ENCODE measurements around the gene TOPAZ1.

The TOPAZ1 gene

GRCh38 chr3:44241706-44242105 is at the start of gene TOPAZ1:
TOPAZ1 (plus strand) TSS chr3:44241886; CDS start chr3:44242054, 168 bp downstream.
- DNase-seq: no peak

DNA sequence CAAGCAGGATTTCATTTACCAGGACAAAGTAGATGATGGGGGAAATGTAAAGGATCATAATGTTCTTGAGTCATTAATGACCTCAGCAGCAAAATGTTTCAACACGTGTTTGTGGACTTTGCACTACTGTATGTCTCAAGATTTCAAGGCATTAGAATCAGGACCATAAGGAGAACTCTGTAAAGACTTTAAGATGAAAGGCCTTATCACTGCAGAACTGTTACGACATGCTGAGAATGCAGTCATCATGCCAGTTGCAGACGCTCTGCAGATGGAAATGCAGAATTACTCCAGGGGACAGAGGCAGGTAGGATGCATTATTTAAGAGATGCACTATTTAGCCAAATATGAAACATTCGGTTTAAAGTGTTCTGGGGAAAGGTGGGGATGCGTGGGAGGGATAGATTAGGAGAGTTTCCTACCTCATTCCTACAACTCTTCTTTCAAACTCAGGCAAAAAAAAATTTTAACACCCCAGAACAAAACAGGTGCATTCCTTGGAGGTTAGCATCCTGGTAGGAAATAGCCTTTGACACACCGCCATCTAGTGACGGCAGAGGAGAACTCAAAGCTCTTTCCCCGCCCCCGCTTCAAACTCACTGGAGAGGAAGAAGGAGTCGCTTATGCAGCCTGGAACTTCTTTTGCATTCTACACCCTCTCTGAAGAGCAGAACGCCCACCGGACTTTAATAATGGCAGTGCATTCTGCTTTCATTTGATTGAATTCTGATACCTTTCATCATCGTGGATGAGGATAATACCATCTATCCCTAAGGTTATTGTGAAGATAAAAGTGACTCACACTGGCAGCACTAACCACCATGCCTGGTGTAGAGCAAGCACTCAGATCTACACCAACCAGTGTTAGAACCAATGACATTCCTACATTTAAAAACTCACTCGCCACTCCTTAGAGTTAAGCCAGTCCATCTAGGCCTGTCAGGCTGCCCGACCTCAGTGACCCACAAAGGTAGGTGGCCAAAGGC is 43.1 kb upstream of the TOPAZ1 start:
- DNase-seq: peak; percentile 68

GRCh38 chr3:44206261-44206660 is 35.4 kb upstream of the TOPAZ1 start:
- DNase-seq: no peak

GRCh38 chr3:44206862-44207652 is 34.6 kb upstream of the TOPAZ1 start:
- no peak for DNase-seq

DNA sequence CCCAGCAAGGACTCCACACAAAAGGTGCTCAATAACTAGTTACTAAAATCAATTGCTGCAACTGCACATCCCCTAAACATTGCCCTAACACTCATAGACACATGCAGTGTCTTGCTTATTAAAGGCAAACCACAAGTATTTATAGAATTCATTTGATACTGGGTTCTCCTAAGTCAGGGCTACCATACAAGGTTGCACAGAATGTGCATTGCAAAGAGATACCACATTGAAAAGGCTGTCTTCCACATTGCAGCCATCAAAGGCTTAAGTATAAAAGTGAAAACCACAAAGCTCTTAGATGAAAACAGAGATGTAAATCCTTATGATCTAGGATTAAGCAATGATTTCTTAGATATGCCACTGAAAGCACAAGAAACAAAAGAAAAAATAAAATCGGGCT is 33.6 kb upstream of the TOPAZ1 start:
- DNase-seq: no peak

- no peak for DNase-seq
Observed at GRCh38 chr3:44208568-44208967, 33.1 kb upstream of the TOPAZ1 start.

GRCh38 chr3:44210967-44211366 is 30.7 kb upstream of the TOPAZ1 start:
- no peak for DNase-seq

- no peak for DNase-seq
Observed at GRCh38 chr3:44222337-44222736, 19.3 kb upstream of the TOPAZ1 start.

DNA sequence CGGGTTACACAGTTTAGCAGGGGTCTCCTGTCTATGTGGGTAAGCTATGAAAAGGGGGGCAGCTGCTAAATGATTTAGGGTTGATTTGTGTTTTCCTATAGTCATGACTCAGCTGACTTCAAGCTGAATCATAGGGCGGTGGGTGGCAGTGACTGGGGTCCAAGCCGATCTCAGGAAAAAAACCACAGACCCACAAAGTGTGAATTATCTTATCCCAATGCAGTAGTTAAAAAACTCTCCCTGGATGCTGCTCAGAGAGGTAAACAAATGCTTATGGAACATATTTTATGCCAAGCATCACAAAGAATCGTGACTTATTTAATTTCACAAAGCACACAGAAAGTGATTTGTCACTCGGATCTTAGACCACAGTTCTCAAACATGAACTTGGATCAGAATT is 18.4 kb upstream of the TOPAZ1 start:
- no peak for DNase-seq

DNA sequence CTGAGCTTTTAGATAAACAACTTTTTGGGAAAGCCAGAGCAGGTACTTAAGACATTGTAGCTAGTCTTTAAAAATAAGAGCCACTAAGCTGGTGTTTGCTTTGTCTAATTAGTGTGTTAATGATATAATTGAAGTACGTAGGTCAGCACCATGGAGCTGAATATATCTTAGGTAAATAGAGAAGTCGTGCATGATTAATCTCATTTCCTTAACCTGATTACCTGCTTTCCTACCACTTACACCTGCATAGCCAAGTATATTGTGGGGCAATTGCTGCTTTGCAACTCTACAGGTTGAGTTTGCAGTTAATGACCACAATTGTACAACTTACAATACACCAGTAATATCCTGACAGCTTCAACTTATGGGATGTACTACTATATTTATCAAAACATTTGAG is 17.6 kb upstream of the TOPAZ1 start:
- no peak for DNase-seq

DNA sequence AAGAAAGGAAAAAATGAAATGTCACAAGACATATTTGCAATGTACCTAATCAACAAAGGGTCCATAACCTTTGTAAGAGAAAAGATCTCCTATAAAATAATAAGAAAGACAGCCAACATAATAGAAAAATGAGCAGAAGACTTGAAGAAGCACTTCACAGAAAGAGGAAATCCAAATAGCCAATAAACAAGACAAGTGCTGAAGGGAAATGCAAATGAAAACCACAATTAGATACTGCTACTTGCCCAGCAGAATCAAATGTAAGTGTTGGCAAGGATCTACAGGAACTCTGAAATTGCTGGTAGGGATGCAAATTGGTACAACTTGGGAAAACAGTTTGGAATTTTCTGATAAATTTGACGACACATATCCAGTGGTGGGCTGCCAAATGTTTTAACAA is 15.1 kb upstream of the TOPAZ1 start:
- no peak for DNase-seq

DNA sequence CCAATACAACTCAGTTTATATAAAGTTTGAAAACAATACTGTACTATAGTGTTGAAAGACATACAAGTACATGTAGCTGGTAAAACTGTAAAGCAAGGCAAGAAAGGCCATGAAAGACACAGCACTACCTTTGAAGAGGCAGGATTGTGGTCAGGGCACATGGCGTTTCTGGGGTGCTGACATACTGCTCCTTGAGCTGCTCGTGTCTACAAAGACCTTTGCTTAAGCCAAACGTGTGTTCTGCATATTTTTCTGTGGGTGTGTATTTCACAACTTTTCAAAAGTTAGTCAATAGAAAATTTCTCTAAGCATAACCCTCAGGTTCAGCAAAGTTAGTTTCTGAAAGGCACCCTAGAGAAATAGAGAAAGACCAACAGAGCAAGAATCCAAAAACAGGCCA is 14.1 kb upstream of the TOPAZ1 start:
- DNase-seq: no peak

DNA sequence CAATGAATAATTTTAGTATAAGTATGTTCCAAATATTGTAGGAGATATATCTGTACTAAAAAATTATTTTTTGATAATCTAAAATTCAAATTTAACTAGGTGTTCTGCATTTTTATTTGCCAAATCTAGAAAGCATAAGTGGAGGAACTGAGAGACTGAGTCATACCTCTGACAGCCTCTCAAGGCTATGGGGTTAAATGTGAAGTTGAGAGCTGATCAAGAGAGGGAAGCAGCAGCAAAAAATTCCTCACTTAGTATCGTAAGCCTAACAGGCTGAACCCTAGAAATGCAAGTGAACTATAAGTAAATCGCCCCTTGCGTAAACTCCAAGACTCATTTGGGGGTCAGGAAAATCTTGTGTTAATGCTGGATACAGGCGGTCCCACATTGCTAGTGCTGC is 12.8 kb upstream of the TOPAZ1 start:
- DNase-seq: no peak

- DNase-seq: no peak
Observed at GRCh38 chr3:44232407-44232806, 9.3 kb upstream of the TOPAZ1 start.

DNA sequence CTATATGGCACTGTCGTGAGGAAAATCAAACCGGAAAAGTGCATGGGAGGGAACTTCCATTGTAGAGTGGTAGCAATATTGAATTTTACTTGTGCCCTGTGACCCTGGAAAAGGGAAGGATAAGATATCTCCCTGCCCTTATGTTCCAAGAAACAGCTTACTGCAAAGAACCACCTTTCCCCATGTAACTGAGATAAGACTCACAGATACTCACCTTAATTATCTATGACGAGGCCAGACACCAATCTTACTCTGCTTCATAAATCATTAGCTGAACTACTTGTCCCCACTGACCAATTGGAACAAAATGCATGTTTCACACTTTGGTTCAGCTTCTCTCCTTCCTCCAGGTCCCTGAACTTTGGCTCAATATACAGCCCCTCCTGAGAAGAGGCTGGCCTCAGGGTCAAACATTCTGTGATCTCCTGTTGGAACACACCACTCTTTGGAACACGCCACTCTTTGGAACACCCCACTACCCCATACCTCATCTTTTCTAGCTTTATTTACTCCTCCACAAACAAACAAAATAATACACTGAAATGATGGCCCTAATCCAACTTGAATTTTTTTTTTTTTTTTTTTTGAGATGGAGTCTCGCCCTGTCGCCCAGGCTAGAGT is 6.9 kb upstream of the TOPAZ1 start:
- DNase-seq: no peak

GRCh38 chr3:44235604-44236484 is 5.8 kb upstream of the TOPAZ1 start:
- peak; percentile 44 for DNase-seq

GRCh38 chr3:44236485-44236908 is 5.2 kb upstream of the TOPAZ1 start:
- no peak for DNase-seq

DNA sequence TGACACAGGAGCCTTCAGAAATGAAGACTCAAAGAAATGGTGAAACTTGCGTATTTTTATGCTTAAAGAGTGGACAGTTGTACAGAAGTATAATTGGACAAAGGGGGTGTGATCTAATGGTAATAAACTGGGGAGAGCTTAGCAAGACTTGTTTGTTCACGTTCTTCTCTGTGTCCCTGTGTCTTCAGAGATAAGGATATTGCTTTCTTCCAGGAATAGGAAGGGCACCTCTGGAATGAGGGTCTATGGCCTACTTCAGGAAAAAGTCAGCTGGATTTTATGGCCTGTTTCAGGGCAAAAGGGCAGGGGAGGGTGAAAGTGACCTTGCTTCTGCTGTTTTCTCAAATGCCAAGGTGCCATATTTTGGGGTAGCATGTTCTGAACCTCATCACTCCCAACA is 4.5 kb upstream of the TOPAZ1 start:
- no peak for DNase-seq

GRCh38 chr3:44237665-44238064 is 4.0 kb upstream of the TOPAZ1 start:
- DNase-seq: no peak

- DNase-seq: no peak
Observed at GRCh38 chr3:44238889-44239288, 2.8 kb upstream of the TOPAZ1 start.

GRCh38 chr3:44240061-44240460 is 1.6 kb upstream of the TOPAZ1 start:
- no peak for DNase-seq

- no peak for DNase-seq
Observed at GRCh38 chr3:44242721-44243120, 1.0 kb downstream of the TOPAZ1 start.

All from activated naive CD4-positive, alpha-beta T cell treated with Interleukin-2 at 50 U/mL for 16 hours (primary cell).